Activated CD8-positive, alpha-beta T cell treated with anti-CD3 and anti-CD28 coated beads for 36 hours (primary cell): Measurements from ENCODE around the gene PTPN1. TPM values are rescaled to one million over a fixed set of nuclear protein-coding genes. Genes with fewer than 3 reads are reported as not detected.
"Not testable (repeated sequence)": the region's sequence is repeated elsewhere in the genome, so short reads cannot be mapped to it uniquely, and the experiment has no call there.

Experiments used
- ATAC-seq: fragments of 200-7000 bp; cut with Tn5 transposase; one replicate; pipeline ENCODE4 v1.10.0; 2021; ENCODE audit warnings: mild to moderate bottlenecking, moderate library complexity
- CTCF ChIA-PET: fragments of 350-600 bp; sonication (Branson Sonifier 250); formaldehyde crosslinking; loops from one replicate; lab custom pipeline; 2021; ENCODE audit warnings: antibody characterized with exemption; lab: Charles Lee
- POLR2A ChIA-PET: fragments of 350-600 bp; sonication (Branson Sonifier 250); formaldehyde crosslinking; loops from one replicate; lab custom pipeline; 2021; ENCODE audit warnings: antibody characterized with exemption; lab: Charles Lee
- DNase-seq: peaks from one replicate; pipeline ENCODE4 v3.0.0-alpha.2; 2020
- H3K27ac Mint-ChIP-seq: one replicate; pipeline ENCODE4 v1.8.0; 2021; ENCODE audit warnings: mild to moderate bottlenecking, mixed read lengths
- H3K27me3 Mint-ChIP-seq: one replicate; pipeline ENCODE4 v1.8.0; 2021; ENCODE audit warnings: mixed read lengths
- H3K36me3 Mint-ChIP-seq: one replicate; pipeline ENCODE4 v1.8.0; 2021; ENCODE audit warnings: low read depth, mixed read lengths
- H3K4me1 Mint-ChIP-seq: one replicate; pipeline ENCODE4 v1.8.0; 2021; ENCODE audit warnings: low read depth, mixed read lengths
- H3K4me3 Mint-ChIP-seq: one replicate; pipeline ENCODE4 v1.8.0; 2021; ENCODE audit warnings: mild to moderate bottlenecking, moderate library complexity, mixed read lengths
- H3K9me3 Mint-ChIP-seq: one replicate; pipeline ENCODE4 v1.8.0; 2021; ENCODE audit warnings: mixed read lengths
- intact Hi-C: fragments of 100-400 bp; cut with micrococcal nuclease; formaldehyde crosslinking; loops from one replicate; pipeline ENCODE4 v1.10.0; 2022
- total RNA-seq, 2 experiments: library from RNA; stranded (reverse); gene quantifications; one replicate each; pipeline ENCODE4 v1.2.3, GENCODE V29; 2021
- TF ChIP-seq, protein P1 (sequence below): fragments of 200-600 bp; IDR thresholded peaks from one replicate; pipeline ENCODE4 v1.8.0; 2022; ENCODE audit warnings: antibody characterized with exemption, mild to moderate bottlenecking

PTPN1 gene
- total RNA-seq, 2 experiments from 2014 or later: 65.1 to 66.6 TPM

- CTCF ChIA-PET: interaction anchor here (1.3 kb wide), 1 partner anchor 9 kb away, joined by 5 read pairs; no protein-coding TSS in a partner anchor
- POLR2A ChIA-PET: no interaction called here
- no peaks in the 10 kb centered on the region for H3K9me3 Mint-ChIP-seq
Observed at GRCh38 chr20:50472693-50473664, 37.2 kb upstream of the PTPN1 start.

DNA sequence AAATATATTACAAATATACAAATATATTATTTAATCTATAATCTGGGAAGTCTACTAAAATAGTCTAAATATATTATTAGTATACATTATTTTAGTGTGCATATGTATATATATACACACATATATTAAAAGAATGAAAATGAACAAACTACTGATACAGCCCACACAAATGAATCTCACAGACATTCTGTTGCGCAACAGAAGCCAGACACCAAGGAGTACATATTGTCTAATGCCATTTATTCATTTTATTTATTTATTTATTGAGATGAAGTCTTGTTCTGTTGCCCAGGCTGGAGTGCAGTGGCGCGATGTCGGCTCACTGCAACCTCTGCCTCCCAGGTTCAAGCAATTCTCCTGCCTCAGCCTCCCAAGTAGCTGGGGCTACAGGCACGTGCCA, 35.8 kb upstream of the PTPN1 start:
- intact Hi-C loops: not testable (repeated sequence)
- CTCF ChIA-PET: interaction anchor here (1.5 to 1.9 kb wide), 2 partner anchors 105 to 118 kb away, joined by 4 to 5 read pairs; no protein-coding TSS in a partner anchor

More at GRCh38 chr20:50472693-50473664, 37.2 kb upstream of the PTPN1 start:
- ATAC-seq: no peak
- Mint-ChIP-seq H3K36me3 (no peaks in the 10 kb centered on the region), H3K4me3 (no peak overlapping the region), H3K4me1 (peaks cover 16% of the 10 kb centered on the region), H3K27ac (no peak overlapping the region), H3K27me3 (no peaks in the 10 kb centered on the region)
- TF ChIP-seq, protein P1, sequence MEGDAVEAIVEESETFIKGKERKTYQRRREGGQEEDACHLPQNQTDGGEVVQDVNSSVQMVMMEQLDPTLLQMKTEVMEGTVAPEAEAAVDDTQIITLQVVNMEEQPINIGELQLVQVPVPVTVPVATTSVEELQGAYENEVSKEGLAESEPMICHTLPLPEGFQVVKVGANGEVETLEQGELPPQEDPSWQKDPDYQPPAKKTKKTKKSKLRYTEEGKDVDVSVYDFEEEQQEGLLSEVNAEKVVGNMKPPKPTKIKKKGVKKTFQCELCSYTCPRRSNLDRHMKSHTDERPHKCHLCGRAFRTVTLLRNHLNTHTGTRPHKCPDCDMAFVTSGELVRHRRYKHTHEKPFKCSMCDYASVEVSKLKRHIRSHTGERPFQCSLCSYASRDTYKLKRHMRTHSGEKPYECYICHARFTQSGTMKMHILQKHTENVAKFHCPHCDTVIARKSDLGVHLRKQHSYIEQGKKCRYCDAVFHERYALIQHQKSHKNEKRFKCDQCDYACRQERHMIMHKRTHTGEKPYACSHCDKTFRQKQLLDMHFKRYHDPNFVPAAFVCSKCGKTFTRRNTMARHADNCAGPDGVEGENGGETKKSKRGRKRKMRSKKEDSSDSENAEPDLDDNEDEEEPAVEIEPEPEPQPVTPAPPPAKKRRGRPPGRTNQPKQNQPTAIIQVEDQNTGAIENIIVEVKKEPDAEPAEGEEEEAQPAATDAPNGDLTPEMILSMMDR: no peak
- peak; percentile 48 for DNase-seq
- intact Hi-C loops: no loop called here

DNA sequence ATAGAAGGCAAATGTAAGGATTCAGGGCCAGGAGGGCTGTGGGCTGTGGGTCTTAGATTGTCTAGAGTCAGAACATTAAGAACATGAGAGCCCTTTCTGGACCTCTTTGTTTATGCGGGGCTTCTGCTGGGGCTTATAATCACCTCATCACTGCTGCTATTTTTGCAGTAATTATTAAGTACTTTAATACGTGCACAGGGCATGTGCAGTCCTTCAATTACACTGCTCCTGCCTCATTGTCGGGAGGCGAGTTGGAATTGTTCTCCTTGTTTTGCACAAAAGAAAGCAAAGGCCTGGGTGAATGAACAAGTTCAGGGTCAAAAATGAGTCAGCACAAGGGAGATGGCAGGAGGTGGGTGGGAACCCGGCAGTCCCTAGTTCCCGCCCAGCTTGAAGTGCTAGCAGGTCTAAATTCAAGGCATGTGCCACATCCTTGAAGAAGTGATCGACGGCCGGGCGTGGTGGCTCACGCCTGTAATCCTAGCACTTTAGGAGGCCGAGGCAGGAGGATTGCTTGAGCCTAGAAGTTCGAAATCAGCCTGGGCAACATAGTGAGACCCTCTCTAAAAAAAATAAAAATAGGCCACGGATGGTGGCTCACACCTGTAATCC, 34.4 kb upstream of the PTPN1 start:
- intact Hi-C loops: no loop called here
- H3K27ac Mint-ChIP-seq: no peak overlapping the region
- no peak overlapping the region for H3K4me3 Mint-ChIP-seq

More for the DNA sequence above, 35.8 kb upstream of the PTPN1 start:
- peaks cover 23% of the 10 kb centered on the region for H3K4me1 Mint-ChIP-seq
- DNase-seq, ATAC-seq, H3K9me3 Mint-ChIP-seq, H3K27me3 Mint-ChIP-seq, H3K36me3 Mint-ChIP-seq, H3K27ac Mint-ChIP-seq, H3K4me3 Mint-ChIP-seq: not testable (repeated sequence)
- POLR2A ChIA-PET: interaction anchor here (0.6 kb wide), 1 partner anchor 69 kb away, joined by 3 read pairs; no protein-coding TSS in a partner anchor

DNA sequence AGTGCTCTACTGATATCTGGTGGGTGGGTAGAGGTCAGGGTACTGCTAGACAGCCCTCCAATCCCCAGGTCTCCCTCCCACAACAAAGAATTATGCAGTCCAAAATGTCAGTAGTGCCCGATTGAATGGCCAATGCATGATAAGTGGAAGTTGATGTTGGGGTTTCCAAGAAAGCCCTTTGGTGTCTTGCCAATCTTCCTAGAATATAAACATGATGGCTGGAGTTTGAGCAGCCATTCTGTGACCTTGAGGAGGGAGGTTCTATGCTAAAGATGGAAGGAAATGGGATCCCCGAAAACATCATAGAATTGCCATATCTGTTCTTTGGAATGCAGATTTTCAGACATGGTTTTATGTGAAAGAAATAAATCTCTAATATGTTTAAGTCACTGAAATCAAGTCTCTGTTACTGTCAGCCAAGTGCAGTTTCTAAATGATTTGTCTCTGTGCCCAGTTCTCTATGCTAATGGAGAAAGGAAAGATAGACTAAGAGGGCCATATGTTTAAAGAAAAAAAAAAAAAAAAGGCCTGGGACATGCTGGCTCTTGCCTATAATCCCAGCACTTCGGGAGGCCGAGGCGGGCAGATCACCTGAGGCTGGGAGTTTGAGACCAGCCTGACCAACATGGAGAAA, 32.8 kb upstream of the PTPN1 start:
- ChIA-PET POLR2A (no interaction called here), CTCF (interaction anchor here (0.7 to 7.3 kb wide), 9 partner anchors 10 to 110 kb away, joined by 3 to 108 read pairs (median 5); no protein-coding TSS in a partner anchor)
- intact Hi-C loops: no loop called here
- ATAC-seq (no peak), DNase-seq (no peak)
- Mint-ChIP-seq H3K27me3 (no peaks in the 10 kb centered on the region), H3K4me1 (peaks cover 15% of the 10 kb centered on the region), H3K9me3 (no peaks in the 10 kb centered on the region), H3K4me3 (no peak overlapping the region), H3K36me3 (no peaks in the 10 kb centered on the region), H3K27ac (no peak overlapping the region)
- TF ChIP-seq, protein P1: no peak

More for the DNA sequence above, 34.4 kb upstream of the PTPN1 start:
- ChIA-PET POLR2A (no interaction called here), CTCF (interaction anchor here (1.1 to 1.9 kb wide), 4 partner anchors 12 to 120 kb away, joined by 3 to 5 read pairs (median 4); no protein-coding TSS in a partner anchor)
- DNase-seq (no peak), ATAC-seq (no peak)
- H3K27me3 Mint-ChIP-seq: no peaks in the 10 kb centered on the region
- H3K4me1 Mint-ChIP-seq: peaks cover 20% of the 10 kb centered on the region
- TF ChIP-seq, protein P1: no peak
- H3K36me3 Mint-ChIP-seq: no peaks in the 10 kb centered on the region
- H3K9me3 Mint-ChIP-seq: no peaks in the 10 kb centered on the region
